CD14-positive monocyte (primary cell): ENCODE results near the gene IFT74. TPM values are rescaled to one million over a fixed set of nuclear protein-coding genes. Genes with fewer than 3 reads are reported as not detected.

Source experiments
- DNase-seq, 3 donors: peaks; one replicate each; pipeline ENCODE4 v3.0.0-alpha.2; 2011 to 2022
- H2AFZ ChIP-seq: 2 replicates; pipeline ENCODE4 v1.6.0; 2012; ENCODE audit warnings: mild to moderate bottlenecking, low read depth, low read length, inconsistent platforms; ENCODE audit not compliant: insufficient read depth, poor library complexity, severe bottlenecking
- H3K27ac ChIP-seq, 2 donors: 1 replicate in 1 of 2; 2 replicates in 1 of 2; pipeline ENCODE4 v1.5.1; 2012 to 2013; ENCODE audit warnings: low read length in 2 of 2, control low read depth in 1 of 2, inconsistent platforms in 1 of 2, low read depth in 1 of 2, mild to moderate bottlenecking in 1 of 2
- H3K27me3 ChIP-seq, 2 donors: one replicate each; pipeline versions ENCODE4 v1.6.0 to v1.6.1; 2011 to 2013; ENCODE audit warnings: low read length in 2 of 2; ENCODE audit not compliant: control insufficient read depth in 2 of 2, insufficient read depth in 2 of 2
- H3K36me3 ChIP-seq, 2 donors: replicated peaks in 1 of 2; 1 replicate in 1 of 2; 2 replicates in 1 of 2; pipeline versions ENCODE4 v1.5.1 to v1.6.1; 2012 to 2013; ENCODE audit warnings: low read length in 2 of 2, control low read depth in 1 of 2, inconsistent platforms in 1 of 2, mild to moderate bottlenecking in 1 of 2; ENCODE audit not compliant: insufficient read depth in 2 of 2, control insufficient read depth in 1 of 2
- H3K4me1 ChIP-seq, 2 donors: 1 replicate in 1 of 2; 2 replicates in 1 of 2; pipeline versions ENCODE4 v1.5.1 to v1.6.1; 2012 to 2013; ENCODE audit warnings: low read length in 2 of 2, control low read depth in 1 of 2, inconsistent platforms in 1 of 2, mild to moderate bottlenecking in 1 of 2, moderate library complexity in 1 of 2; ENCODE audit not compliant: insufficient read depth in 2 of 2, control insufficient read depth in 1 of 2
- H3K4me2 ChIP-seq: replicated peaks from 2 replicates; pipeline ENCODE3; 2012; ENCODE audit warnings: low read length, moderate library complexity, mild to moderate bottlenecking; ENCODE audit not compliant: poor library complexity, severe bottlenecking; ENCODE audit errors: extremely low read depth
- H3K4me3 ChIP-seq, 3 experiments: fragments of 200-600 bp in 1 of 3; sonication (generic) in 1 of 3; replicated peaks in 1 of 3; 1 replicate in 2 of 3; 2 replicates in 1 of 3; pipeline ENCODE4 v1.5.1; 2011 to 2013; ENCODE audit warnings: low read length in 3 of 3, mild to moderate bottlenecking in 3 of 3, control low read depth in 2 of 3, low read depth in 2 of 3, inconsistent platforms in 1 of 3, moderate library complexity in 1 of 3
- H3K79me2 ChIP-seq: 2 replicates; pipeline ENCODE4 v1.6.0; 2012; ENCODE audit warnings: mild to moderate bottlenecking, control low read depth, inconsistent platforms, low read length, moderate library complexity; ENCODE audit not compliant: insufficient read depth
- H3K9ac ChIP-seq: 2 replicates; pipeline ENCODE4 v1.6.0; 2017; ENCODE audit warnings: low read length, mild to moderate bottlenecking; ENCODE audit not compliant: insufficient read depth, poor library complexity, severe bottlenecking
- H3K9me3 ChIP-seq, 2 donors: replicated peaks in 1 of 2; 1 replicate in 1 of 2; 2 replicates in 1 of 2; pipeline versions ENCODE4 v1.5.1 to v1.6.1; 2012 to 2013; ENCODE audit warnings: low read length in 2 of 2, control low read depth in 1 of 2; ENCODE audit not compliant: control insufficient read depth in 1 of 2, insufficient read depth in 1 of 2
- H4K20me1 ChIP-seq: 2 replicates; pipeline ENCODE4 v1.6.0; 2012; ENCODE audit warnings: mild to moderate bottlenecking, low read length, control low read depth, moderate library complexity; ENCODE audit not compliant: insufficient read depth
- H3K27ac Mint-ChIP-seq, 7 donors: one replicate each; pipeline ENCODE4 v1.8.0; 2020; ENCODE audit warnings: mild to moderate bottlenecking in 7 of 7, mixed read lengths in 7 of 7, moderate library complexity in 6 of 7, inconsistent platforms in 2 of 7
- H3K27me3 Mint-ChIP-seq, 3 donors: one replicate each; pipeline ENCODE4 v1.8.0; 2021 to 2022; ENCODE audit warnings: low read depth in 3 of 3, mild to moderate bottlenecking in 3 of 3, mixed read lengths in 3 of 3, moderate library complexity in 3 of 3, inconsistent platforms in 1 of 3
- H3K36me3 Mint-ChIP-seq, 2 donors: one replicate each; pipeline ENCODE4 v1.8.0; 2020; ENCODE audit warnings: mixed read lengths in 2 of 2, inconsistent platforms in 1 of 2, mild to moderate bottlenecking in 1 of 2
- H3K4me1 Mint-ChIP-seq: one replicate; pipeline ENCODE4 v1.8.0; 2020; ENCODE audit warnings: mild to moderate bottlenecking, mixed read lengths
- H3K4me3 Mint-ChIP-seq, 2 donors: one replicate each; pipeline ENCODE4 v1.8.0; 2020; ENCODE audit warnings: mild to moderate bottlenecking in 2 of 2, mixed read lengths in 2 of 2, moderate library complexity in 1 of 2
- H3K9me3 Mint-ChIP-seq, 7 donors: one replicate each; pipeline ENCODE4 v1.8.0; 2020 to 2022; ENCODE audit warnings: mixed read lengths in 7 of 7, mild to moderate bottlenecking in 6 of 7, moderate library complexity in 6 of 7, inconsistent platforms in 2 of 7
- WGBS: methylation state at CpG from one replicate; pipeline ENCODE4 v1.1.5; 2013; ENCODE audit warnings: missing lambda C conversion rate; ENCODE audit not compliant: insufficient coverage; 5-methylcytosine and 5-hydroxymethylcytosine counted together
- intact Hi-C, 2 donors: fragments of 100-400 bp; cut with micrococcal nuclease; formaldehyde crosslinking; loops; one replicate each; pipeline versions ENCODE4 v1.15.0 to v1.15.1; 2023
- polyA plus RNA-seq, 3 donors: library from polyadenylated mRNA; depleted of rRNA in 1 of 3; unstranded in 2 of 3; stranded (reverse) in 1 of 3; fragments of 300-500 nt in 2 of 3; fragments of >200 nt in 1 of 3; fragmentation: Illumina TruSeq in 2 of 3; gene quantifications; 1 replicate in 2 of 3; 2 replicates in 1 of 3; pipeline ENCODE4 v1.2.3, GENCODE V29; 2012 to 2021
- TF ChIP-seq, protein P1 (sequence below): fragments of 200-600 bp; IDR thresholded peaks from one replicate; pipeline ENCODE4 v1.8.0; 2022; ENCODE audit warnings: antibody characterized with exemption, mild to moderate bottlenecking

Gene IFT74
- polyA plus RNA-seq, 3 donors = 2.6 to 6.0 (median 3.7) TPM

DNA sequence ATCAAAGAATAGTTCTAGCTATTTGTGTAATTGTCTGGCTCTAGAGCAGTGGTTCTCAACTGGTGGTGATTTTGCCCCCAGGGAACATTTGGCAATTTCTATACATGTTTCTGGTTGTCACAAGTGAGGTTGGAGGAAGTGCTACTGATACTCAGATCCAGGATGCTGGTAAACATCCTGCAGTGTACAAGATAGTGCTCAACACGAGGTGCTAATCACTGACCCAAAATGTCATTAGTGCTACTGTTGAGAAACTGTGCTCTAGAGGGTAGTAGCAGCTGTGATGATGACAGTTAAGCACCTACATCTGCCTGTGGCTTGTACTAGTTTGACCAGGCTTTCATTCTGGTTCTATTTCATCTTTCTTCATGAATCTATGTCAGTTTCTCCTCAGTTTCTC lies 27.1 kb downstream of the IFT74 start:
- Mint-ChIP-seq H3K4me3 (no peak overlapping the region), H3K27me3 (no peaks in the 10 kb centered on the region), H3K4me1 (no peaks in the 10 kb centered on the region), H3K9me3 (peaks cover 0 to 2% (median 0%) of the 10 kb centered on the region in 7 donors), H3K36me3 (peaks cover 17 to 26% of the 10 kb centered on the region in 2 donors), H3K27ac (no peak overlapping the region)
- Histone ChIP-seq H3K27ac (no peak overlapping the region), H2AFZ (no peak overlapping the region), H3K4me1 (no peaks in the 10 kb centered on the region), H3K79me2 (no peaks in the 10 kb centered on the region), H3K4me3 (no peak overlapping the region), H4K20me1 (no peaks in the 10 kb centered on the region), H3K4me2 (no peak overlapping the region), H3K36me3 (peaks cover 3 to 9% of the 10 kb centered on the region in 2 donors), H3K9me3 (no peaks in the 10 kb centered on the region), H3K27me3 (no peaks in the 10 kb centered on the region), H3K9ac (no peak overlapping the region)
- TF ChIP-seq, protein P1, sequence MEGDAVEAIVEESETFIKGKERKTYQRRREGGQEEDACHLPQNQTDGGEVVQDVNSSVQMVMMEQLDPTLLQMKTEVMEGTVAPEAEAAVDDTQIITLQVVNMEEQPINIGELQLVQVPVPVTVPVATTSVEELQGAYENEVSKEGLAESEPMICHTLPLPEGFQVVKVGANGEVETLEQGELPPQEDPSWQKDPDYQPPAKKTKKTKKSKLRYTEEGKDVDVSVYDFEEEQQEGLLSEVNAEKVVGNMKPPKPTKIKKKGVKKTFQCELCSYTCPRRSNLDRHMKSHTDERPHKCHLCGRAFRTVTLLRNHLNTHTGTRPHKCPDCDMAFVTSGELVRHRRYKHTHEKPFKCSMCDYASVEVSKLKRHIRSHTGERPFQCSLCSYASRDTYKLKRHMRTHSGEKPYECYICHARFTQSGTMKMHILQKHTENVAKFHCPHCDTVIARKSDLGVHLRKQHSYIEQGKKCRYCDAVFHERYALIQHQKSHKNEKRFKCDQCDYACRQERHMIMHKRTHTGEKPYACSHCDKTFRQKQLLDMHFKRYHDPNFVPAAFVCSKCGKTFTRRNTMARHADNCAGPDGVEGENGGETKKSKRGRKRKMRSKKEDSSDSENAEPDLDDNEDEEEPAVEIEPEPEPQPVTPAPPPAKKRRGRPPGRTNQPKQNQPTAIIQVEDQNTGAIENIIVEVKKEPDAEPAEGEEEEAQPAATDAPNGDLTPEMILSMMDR = no peak
- intact Hi-C loops = no loop called here
- WGBS = 73% methylated on average over 1 of the region's 1 CpG
- DNase-seq = no peak

DNA sequence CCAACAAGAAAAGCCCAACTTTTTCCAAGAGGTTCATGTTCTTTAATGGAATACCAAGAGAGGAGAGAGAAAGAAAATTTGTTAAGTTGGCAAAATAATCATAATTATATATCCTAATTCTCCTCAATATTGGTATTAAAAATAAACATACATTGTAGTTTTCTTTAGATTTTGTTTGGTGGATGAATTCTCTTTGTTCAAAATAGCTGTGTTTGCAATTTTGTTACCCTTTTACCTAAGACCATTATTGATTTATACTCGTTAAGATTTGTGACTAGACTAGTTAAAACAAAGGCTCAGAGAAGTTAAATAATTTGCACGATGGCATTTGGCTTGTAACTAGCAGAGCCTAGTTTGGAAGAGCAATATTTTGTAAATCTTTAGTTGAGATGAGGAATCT lies 39.6 kb downstream of the IFT74 start:
- H3K4me2 ChIP-seq = no peak overlapping the region
- Mint-ChIP-seq H3K27ac (no peak overlapping the region), H3K27me3 (peaks cover 0 to 2% (median 2%) of the 10 kb centered on the region in 3 donors), H3K9me3 (no peaks in the 10 kb centered on the region), H3K4me3 (no peak overlapping the region), H3K36me3 (peaks cover 2 to 3% of the 10 kb centered on the region in 2 donors), H3K4me1 (peaks cover 2% of the 10 kb centered on the region)
- H3K9me3 ChIP-seq = no peaks in the 10 kb centered on the region
- no peak overlapping the region for H3K9ac ChIP-seq
- no peaks in the 10 kb centered on the region for H3K36me3 ChIP-seq
- H4K20me1 ChIP-seq = no peaks in the 10 kb centered on the region
- H3K4me3 ChIP-seq = no peak overlapping the region
- intact Hi-C loops = no loop called here
- H3K27ac ChIP-seq = no peak overlapping the region
- H3K79me2 ChIP-seq = no peaks in the 10 kb centered on the region
- DNase-seq = no peak
- H3K27me3 ChIP-seq = no peaks in the 10 kb centered on the region
- H2AFZ ChIP-seq = no peak overlapping the region
- TF ChIP-seq, protein P1 = no peak
- WGBS = no CpG with 5 or more reads among the region's 2 CpGs
- no peaks in the 10 kb centered on the region for H3K4me1 ChIP-seq
